LNCAP (cell line): Measurements from ENCODE around the gene NAT8L.
A peak's percentile ranks its signal among the peaks of the same experiment; 100 is the strongest.

Experiments
- TF ChIP-seq, protein P1 (sequence below): fragments of 450-650 bp; IDR thresholded peaks from 2 replicates; pipeline ENCODE4 v1.5.1; 2017; ENCODE audit warnings: mild to moderate bottlenecking

The NAT8L gene

GRCh38 chr4:2059046-2059725 is at the start of gene NAT8L:
NAT8L (plus strand) TSS chr4:2059327; CDS start chr4:2059512, 185 bp downstream.
- TF ChIP-seq, protein P1, sequence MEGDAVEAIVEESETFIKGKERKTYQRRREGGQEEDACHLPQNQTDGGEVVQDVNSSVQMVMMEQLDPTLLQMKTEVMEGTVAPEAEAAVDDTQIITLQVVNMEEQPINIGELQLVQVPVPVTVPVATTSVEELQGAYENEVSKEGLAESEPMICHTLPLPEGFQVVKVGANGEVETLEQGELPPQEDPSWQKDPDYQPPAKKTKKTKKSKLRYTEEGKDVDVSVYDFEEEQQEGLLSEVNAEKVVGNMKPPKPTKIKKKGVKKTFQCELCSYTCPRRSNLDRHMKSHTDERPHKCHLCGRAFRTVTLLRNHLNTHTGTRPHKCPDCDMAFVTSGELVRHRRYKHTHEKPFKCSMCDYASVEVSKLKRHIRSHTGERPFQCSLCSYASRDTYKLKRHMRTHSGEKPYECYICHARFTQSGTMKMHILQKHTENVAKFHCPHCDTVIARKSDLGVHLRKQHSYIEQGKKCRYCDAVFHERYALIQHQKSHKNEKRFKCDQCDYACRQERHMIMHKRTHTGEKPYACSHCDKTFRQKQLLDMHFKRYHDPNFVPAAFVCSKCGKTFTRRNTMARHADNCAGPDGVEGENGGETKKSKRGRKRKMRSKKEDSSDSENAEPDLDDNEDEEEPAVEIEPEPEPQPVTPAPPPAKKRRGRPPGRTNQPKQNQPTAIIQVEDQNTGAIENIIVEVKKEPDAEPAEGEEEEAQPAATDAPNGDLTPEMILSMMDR: no peak

DNA sequence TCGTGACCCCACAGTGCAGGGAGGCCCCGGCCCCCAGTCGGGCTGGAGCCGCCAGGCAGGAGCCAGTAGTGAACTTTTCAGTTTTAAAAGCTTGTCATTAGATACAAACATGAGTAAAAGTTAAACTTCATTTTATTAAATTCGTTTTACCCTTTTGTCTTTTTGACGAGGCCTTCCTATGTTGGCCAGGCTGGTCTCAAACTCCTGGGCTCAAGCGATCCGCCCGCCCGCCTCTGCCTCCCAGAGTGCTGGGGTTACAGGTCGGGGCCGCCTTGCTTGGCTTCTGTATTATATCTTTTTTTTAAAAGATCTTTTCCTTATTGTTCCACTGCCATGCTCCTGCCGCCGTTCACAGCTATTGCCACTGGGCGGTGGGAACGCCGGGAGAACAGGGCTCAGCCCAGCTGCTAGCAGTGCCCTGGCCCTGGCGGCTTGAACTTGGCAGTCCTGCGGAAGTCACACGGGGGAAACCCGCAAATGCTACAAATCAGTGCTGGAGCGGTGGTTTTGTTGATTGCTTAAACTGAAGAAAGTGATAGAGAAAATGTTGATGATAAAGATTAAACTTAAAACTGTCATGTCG is 49.4 kb upstream of the NAT8L start:
- TF ChIP-seq, protein P1: peak; percentile 30; the same call in 1 of the 2 replicates

DNA sequence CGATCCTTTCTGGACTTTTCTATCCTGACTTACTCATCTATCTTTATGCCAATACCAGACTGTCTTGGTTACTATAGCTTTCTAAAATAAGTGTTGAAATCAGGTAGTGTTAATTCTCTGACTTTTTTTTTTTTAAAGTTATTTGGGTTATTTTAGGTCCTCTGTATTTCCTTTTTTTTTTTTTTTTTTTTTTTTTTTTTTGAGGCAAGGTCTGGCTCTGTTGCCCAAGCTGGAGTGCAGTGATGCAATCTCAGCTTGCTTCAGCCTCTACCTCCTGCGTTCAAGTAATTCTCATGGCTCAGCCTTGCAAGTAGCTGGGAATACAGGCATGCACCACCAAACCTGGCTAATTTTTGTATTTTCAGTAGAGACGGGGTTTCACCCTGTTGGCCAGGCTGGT is 47.5 kb upstream of the NAT8L start:
- TF ChIP-seq, protein P1: no peak

- TF ChIP-seq, protein P1: no peak
These were observed 44.1 kb upstream of the NAT8L start for GRCh38 chr4:2015008-2015407.

DNA sequence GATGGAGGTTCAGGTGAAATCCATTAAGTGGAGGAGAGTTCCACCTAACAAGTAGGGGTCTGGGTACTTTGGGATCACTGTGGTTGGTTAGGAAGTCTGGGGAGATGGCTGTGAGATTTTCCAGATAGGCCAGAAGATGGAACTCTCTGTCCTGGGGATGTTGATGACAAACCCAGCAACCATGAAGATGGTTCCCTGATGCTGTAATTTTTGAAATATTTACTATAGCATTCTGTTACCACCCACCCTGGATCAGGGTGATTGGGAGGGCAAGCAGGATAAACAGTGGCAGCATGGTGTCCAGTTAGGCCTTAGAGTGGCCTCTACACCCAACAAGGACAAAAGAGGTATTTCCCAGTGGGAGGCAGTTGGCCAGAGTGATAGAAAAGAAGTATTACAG is 34.4 kb upstream of the NAT8L start:
- TF ChIP-seq, protein P1: no peak

DNA sequence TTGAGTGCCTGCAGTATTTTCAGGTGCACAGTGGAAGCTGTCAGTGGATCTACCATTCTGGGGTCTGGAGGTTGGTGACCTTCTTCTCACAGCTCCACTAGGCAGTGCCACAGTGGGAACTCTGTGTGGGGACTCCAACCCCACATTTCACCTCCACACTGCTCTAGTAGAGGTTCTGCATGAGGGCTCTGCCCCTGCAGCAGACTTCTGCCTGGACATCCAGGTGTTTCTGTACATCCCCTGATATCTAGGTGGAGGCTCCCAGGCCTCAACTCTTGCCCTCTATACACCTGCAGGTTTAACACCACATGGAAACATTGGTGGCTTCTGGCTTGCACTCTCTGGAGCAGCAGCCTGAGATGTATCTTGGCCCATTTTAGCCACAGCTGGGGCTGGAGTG is 33.3 kb upstream of the NAT8L start:
- TF ChIP-seq, protein P1: no peak

GRCh38 chr4:2036327-2036726 is 22.8 kb upstream of the NAT8L start:
- TF ChIP-seq, protein P1: no peak
